Testis (tissue), 3 donors: Measurements from ENCODE around the gene GPR82. TPM values are rescaled to one million over a fixed set of nuclear protein-coding genes. Genes with fewer than 3 reads are reported as not detected.
"Not testable (repeated sequence)": the region's sequence is repeated elsewhere in the genome, so short reads cannot be mapped to it uniquely, and the experiment has no call there.

ENCODE experiments used
- DNase-seq: peaks from one replicate; pipeline ENCODE4 v3.0.0-alpha.2; 2019
- H3K27ac ChIP-seq, 2 donors: fragments of 200-600 bp; sonication (generic); one replicate each; pipeline ENCODE4 v1.5.1; 2019
- H3K27me3 ChIP-seq: fragments of 200-600 bp; sonication (generic); one replicate; pipeline ENCODE4 v1.5.1; 2019
- H3K36me3 ChIP-seq: fragments of 200-600 bp; sonication (generic); one replicate; pipeline ENCODE4 v1.5.1; 2017; ENCODE audit warnings: low read depth; ENCODE audit errors: missing control alignments
- H3K4me1 ChIP-seq: fragments of 200-600 bp; sonication (generic); one replicate; pipeline ENCODE4 v1.5.1; 2019
- H3K4me3 ChIP-seq, 2 donors: fragments of 200-600 bp; sonication (generic); one replicate each; pipeline ENCODE4 v1.5.1; 2017 to 2019
- H3K9me3 ChIP-seq: fragments of 200-600 bp; sonication (generic); one replicate; pipeline ENCODE4 v1.5.1; 2017
- CTCF ChIP-seq, 3 experiments: fragments of 450-650 bp in 2 of 3; fragments of 200-600 bp in 1 of 3; sonication (generic) in 1 of 3; IDR thresholded peaks; one replicate each; pipeline ENCODE4 v1.5.1; 2016 to 2019; ENCODE audit warnings: antibody characterized with exemption in 3 of 3, mild to moderate bottlenecking in 2 of 3, moderate library complexity in 1 of 3
- POLR2A ChIP-seq: fragments of 450-650 bp; IDR thresholded peaks from one replicate; pipeline ENCODE4 v1.6.1; 2017; ENCODE audit warnings: antibody characterized with exemption, mild to moderate bottlenecking, moderate library complexity
- WGBS, 2 donors: methylation state at CpG; one replicate each; pipeline ENCODE4 v1.1.5; 2018; 5-methylcytosine and 5-hydroxymethylcytosine counted together
- intact Hi-C: fragments of 100-400 bp; cut with DNase I; formaldehyde crosslinking; loops from one replicate; pipeline ENCODE4 v1.15.1; 2023; ENCODE audit warnings: low total_unique reads
- polyA plus RNA-seq: library from polyadenylated mRNA; stranded (reverse); fragments of 350-450 nt; fragmentation: Illumina TruSeq; extraction: RNeasy Lipid Tissue Mini Kit (QIAGEN cat#74804); gene quantifications from one replicate; pipeline ENCODE4 v1.2.3, GENCODE V29; 2014; ENCODE audit warnings: low read depth, low replicate concordance; ENCODE audit not compliant: insufficient read depth
- total RNA-seq, 2 donors: library from RNA; depleted of rRNA; stranded (reverse); fragments of >200 nt; gene quantifications; one replicate each; pipeline ENCODE4 v1.2.3, GENCODE V29; 2016

The GPR82 gene
- total and polyA plus RNA-seq, 3 donors from 2014 or later = 0.16 to 0.31 TPM; not detected in 1

DNA sequence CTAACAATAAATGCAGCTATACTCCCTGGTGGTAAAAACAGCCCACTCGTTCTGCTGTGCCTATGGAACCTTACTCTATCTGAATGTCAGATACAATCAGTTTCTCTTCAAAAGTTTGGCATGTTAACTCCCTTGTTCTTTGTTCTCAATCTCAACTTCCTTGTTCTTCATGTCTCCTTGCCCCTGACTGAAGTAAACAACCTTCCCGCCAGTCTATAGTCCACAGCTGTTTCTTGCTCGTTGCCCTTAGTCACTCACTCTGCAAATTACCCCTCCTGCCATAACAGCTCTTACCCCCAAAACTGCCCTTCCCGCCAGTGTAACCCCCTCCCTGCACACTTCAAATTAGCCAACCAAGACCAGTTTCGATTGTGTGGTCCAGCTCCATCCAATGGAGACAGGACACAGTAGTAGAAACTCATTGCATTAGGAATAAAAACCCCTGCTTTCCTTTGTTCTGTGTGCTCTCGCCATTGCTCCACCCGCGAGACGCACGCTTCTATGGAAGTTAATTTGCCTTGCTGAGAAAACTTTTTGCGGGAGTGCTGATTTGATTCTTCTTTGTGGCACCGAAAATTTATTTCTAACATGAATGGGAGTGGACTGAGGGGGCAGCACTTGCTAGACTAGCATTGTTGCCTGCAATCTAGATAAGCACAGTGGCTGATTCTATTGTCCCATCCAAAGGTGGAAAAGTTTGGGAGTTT lies 7.1 kb upstream of the GPR82 start:
- Histone ChIP-seq H3K9me3 (no peaks in the 10 kb centered on the region), H3K27me3 (no peaks in the 10 kb centered on the region), H3K4me3 (no peak overlapping the region), H3K27ac (no peak overlapping the region), H3K36me3 (no peaks in the 10 kb centered on the region), H3K4me1 (no peaks in the 10 kb centered on the region)
- WGBS, 2 donors = 79 to 87% methylated on average over 12 of the region's 12 CpGs
- TF ChIP-seq CTCF (IDR thresholded peaks at IDR 0.05) (no peak), POLR2A (no peak)
- intact Hi-C loops = no loop called here
- no peak for DNase-seq

DNA sequence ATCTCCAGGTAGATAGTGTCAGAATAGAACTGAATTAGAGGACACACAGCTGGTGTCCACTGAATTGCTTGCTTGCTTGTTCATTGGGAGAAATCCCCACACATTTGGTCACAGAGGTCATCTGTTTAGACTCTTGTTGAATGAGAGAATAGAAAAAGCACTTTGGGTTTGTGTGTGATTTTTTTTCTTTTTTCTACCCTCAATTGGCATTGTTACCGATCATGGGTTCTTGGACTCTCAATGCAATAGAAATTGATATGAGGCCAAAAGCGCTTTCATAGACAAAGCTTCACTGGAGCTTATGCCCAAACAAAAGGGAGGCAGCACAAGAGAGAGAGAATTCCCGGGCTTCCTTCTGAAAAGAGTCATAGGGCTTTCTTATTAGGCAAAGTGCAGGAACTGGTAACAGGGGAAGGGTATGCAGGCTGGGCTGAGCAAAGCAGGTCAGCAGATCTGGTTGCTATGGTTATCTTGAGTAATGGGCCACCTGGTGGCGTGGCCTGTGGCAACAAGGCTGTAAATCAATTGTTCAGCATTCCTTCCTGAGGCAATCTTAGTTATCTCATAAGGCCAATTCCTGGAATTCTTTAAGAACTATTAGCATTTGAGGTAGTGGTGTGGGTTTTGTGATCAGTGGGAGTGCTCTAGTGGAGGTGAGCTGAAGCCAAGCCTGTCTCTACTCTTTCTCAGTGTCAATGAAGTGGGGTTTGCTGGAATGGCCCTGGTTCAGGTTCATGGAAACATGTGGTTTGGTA lies 5.3 kb upstream of the GPR82 start:
- intact Hi-C loops = no loop called here
- WGBS, 2 donors = 83 to 85% methylated on average over 3 to 4 of the region's 4 CpGs
- H3K27me3 ChIP-seq = no peaks in the 10 kb centered on the region
- H3K27ac ChIP-seq = no peak overlapping the region
- TF ChIP-seq POLR2A (no peak), CTCF (IDR thresholded peaks at IDR 0.05) (no peak)
- no peak overlapping the region for H3K4me3 ChIP-seq
- no peaks in the 10 kb centered on the region for H3K36me3 ChIP-seq
- DNase-seq = no peak
- no peaks in the 10 kb centered on the region for H3K9me3 ChIP-seq
- no peaks in the 10 kb centered on the region for H3K4me1 ChIP-seq

- H3K27ac ChIP-seq, H3K36me3 ChIP-seq, H3K9me3 ChIP-seq, intact Hi-C loops, H3K4me1 ChIP-seq, H3K27me3 ChIP-seq, H3K4me3 ChIP-seq, DNase-seq: not testable (repeated sequence)
- 71 to 89% methylated on average over 3 to 6 of the region's 6 CpGs for WGBS, 2 donors
Observed at GRCh38 chrX:41719610-41720009, 4.4 kb upstream of the GPR82 start.

DNA sequence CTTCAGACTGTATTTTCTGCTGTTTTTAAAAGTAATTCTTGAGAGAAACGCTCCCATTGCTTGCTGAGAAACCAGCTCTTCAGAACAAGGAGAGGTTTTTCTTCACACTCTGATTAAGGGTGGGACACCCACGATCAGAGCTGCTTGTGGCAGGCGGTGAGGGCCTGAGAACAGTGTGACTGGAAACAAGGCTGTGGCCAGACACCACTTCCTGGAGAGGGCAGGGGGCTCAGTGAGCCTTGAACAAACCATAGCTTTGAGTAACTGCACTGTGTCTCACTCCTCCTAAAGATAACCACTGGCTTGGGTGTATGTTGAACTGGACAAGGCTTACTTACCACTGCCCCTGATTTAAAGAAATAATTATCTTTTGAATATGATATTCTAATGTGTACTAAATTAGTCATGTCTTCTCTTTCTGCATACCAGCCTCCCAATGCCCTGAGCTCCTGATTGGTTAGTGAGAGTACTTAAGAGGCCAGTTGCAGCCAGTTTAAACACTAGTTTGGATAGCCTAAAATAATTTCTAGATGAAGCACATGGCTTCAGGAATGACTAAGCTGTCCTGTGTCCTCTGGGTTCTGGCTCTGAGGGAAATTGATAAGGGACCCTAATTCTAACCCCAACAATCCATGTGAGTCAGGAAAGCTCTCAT lies 3.7 kb upstream of the GPR82 start:
- Histone ChIP-seq H3K4me3 (no peak overlapping the region), H3K4me1 (no peaks in the 10 kb centered on the region), H3K36me3 (no peaks in the 10 kb centered on the region), H3K27ac (no peak overlapping the region), H3K27me3 (no peaks in the 10 kb centered on the region), H3K9me3 (no peaks in the 10 kb centered on the region)
- intact Hi-C loops = no loop called here
- WGBS, 2 donors = 50 to 60% methylated on average over 2 to 3 of the region's 3 CpGs
- TF ChIP-seq CTCF (IDR thresholded peaks at IDR 0.05) (no peak), POLR2A (no peak)
- DNase-seq = no peak

DNA sequence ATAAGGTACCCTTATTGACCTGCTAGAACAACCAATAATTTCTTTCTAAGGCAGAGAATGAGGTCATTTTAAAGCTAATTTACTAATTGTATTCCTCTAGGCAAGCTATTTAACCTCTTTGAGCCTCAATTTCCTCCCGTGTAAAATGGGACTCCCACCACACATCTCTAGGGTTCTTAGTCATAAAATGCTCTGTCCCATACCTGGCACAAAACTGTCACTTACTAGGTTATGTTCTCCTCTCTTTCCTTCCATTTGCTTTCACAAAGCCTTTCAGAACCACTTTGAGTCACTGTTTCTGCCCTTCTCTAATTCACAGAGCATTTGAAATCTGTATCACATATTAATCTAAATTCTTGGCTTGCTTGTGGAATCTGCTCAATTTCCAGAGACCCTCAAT lies 2.4 kb upstream of the GPR82 start:
- no peak overlapping the region for H3K27ac ChIP-seq
- H3K4me1 ChIP-seq = no peaks in the 10 kb centered on the region
- H3K4me3 ChIP-seq = no peak overlapping the region
- intact Hi-C loops = no loop called here
- DNase-seq = no peak
- 91 to 100% methylated on average over 1 of the region's 1 CpG for WGBS, 2 donors
- no peaks in the 10 kb centered on the region for H3K27me3 ChIP-seq
- no peaks in the 10 kb centered on the region for H3K36me3 ChIP-seq
- no peaks in the 10 kb centered on the region for H3K9me3 ChIP-seq
- TF ChIP-seq POLR2A (no peak), CTCF (IDR thresholded peaks at IDR 0.05) (no peak)
